Esophagus squamous epithelium (tissue), 4 donors: Measurements from ENCODE around the gene ZNF532.

Source experiments
- POLR2A ChIP-seq, 4 donors: fragments of 450-650 bp; IDR thresholded peaks; one replicate each; pipeline ENCODE4 v1.6.1; 2017; ENCODE audit warnings: antibody characterized with exemption in 4 of 4, mild to moderate bottlenecking in 4 of 4, moderate library complexity in 3 of 4
- TF ChIP-seq, protein P1 (sequence below), 6 experiments: fragments of 450-650 bp in 4 of 6; fragments of 200-600 bp in 2 of 6; sonication (generic) in 2 of 6; IDR thresholded peaks; one replicate each; pipeline ENCODE4 v1.5.1; 2016 to 2019; ENCODE audit warnings: antibody characterized with exemption in 6 of 6, mild to moderate bottlenecking in 4 of 6, moderate library complexity in 4 of 6

DNA sequence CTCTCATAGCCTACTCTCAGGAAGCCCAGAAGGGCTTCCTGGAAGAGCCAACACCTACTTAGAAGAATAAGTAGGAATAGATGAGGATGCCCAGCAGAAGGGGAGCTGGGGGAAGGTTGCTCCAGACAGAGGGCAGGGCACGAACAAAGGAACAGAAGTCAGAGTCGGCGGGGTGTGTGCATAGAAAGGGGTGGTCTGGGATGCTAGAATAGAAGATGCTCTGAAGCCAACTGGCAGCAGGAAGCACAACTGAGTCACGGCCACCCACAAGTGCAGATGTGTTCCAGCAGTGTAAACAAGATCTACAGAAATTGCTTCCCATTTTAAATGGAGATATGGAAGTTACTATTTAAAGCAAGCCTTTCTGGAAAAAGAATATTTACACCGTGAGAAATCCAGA lies 131.0 kb downstream of the ZNF532 start:
- TF ChIP-seq, protein P1, sequence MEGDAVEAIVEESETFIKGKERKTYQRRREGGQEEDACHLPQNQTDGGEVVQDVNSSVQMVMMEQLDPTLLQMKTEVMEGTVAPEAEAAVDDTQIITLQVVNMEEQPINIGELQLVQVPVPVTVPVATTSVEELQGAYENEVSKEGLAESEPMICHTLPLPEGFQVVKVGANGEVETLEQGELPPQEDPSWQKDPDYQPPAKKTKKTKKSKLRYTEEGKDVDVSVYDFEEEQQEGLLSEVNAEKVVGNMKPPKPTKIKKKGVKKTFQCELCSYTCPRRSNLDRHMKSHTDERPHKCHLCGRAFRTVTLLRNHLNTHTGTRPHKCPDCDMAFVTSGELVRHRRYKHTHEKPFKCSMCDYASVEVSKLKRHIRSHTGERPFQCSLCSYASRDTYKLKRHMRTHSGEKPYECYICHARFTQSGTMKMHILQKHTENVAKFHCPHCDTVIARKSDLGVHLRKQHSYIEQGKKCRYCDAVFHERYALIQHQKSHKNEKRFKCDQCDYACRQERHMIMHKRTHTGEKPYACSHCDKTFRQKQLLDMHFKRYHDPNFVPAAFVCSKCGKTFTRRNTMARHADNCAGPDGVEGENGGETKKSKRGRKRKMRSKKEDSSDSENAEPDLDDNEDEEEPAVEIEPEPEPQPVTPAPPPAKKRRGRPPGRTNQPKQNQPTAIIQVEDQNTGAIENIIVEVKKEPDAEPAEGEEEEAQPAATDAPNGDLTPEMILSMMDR (IDR thresholded peaks at IDR 0.05) = no peak
- TF ChIP-seq POLR2A (IDR thresholded peaks at IDR 0.05) = no peak
